ENCODE measurements around the gene KIF13A.
"Not testable (repeated sequence)": the region's sequence is repeated elsewhere in the genome, so short reads cannot be mapped to it uniquely, and the experiment has no call there.

KIF13A gene

DNA sequence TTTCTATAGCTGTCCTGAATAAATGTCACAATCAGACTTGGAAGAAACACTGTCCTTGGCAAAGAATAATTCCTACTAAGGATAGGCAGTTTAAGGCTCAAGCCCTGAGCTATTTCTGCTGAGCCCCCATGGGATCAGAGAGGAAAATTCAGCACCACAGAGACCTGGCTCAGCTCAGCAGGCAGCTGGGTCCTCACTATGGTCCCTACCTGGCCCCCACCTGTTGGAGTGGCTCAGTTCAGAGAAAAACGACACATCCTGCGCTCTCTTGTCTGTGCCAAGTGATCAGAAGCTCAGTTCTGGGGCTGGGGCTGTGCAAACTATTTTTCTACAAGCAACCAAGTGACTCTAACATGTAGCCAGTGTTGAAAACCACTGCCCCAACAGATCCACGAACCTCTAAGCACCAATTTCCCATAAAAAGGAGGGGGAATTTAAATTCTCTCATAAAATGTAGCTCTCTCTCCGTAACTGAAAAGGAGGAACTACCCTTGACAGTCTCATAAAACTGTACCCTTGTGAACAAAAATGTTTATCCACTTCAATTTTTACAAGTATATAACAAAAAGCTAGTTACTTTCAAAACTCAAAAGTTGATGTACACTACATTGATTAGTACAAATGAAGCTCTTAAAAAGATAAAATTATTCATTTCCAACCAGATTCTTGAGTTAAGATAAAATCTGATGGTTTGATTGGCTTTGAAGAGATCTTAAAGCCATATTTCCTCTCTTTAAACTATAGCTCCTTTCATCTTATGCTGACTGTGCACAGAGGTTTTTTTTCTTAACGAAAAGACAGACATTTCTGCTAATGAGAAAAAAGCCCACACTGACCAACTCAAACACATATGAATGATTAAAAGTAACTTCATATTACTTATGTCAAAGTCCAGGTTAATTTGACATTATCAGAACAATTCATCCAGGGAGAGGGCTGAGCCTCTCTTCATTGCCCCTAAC is 52.0 kb downstream of the KIF13A start:
- no peak for DNase-seq (ENCODE audit: extremely low read depth in 1 of 2, low read depth in 1 of 2)

DNA sequence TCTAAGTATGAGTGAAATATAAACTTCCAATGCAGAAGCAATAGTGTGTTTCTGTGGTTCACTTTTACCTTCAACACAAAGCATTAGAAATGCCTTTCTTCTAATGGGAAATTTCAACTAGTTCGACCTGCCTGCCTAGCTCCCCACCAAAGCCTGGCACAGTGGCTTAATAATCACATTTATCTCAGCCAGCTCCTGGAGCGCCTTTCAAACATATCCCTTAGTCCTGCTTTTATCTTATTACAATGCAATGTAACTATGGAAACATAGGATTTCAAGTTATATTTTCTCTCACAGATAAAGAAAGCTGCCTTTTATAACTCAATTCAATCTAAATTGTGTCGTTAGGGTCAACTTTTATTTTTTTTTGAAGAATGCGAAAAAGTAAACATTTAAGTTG is 53.7 kb downstream of the KIF13A start:
- DNase-seq (ENCODE audit: extremely low read depth in 1 of 2, low read depth in 1 of 2), result no peak

- no peak for DNase-seq (ENCODE audit: extremely low read depth in 1 of 2, low read depth in 1 of 2)
Observed at GRCh38 chr6:17932330-17932852, 55.0 kb downstream of the KIF13A start.

GRCh38 chr6:17931227-17931626 is 56.2 kb downstream of the KIF13A start:
- no peak for DNase-seq (ENCODE audit: extremely low read depth in 1 of 2, low read depth in 1 of 2)

GRCh38 chr6:17930321-17930993 is 57.0 kb downstream of the KIF13A start:
- DNase-seq (ENCODE audit: extremely low read depth in 1 of 2, low read depth in 1 of 2), result no peak

GRCh38 chr6:17928514-17929430 is 58.7 kb downstream of the KIF13A start:
- no peak for DNase-seq (ENCODE audit: extremely low read depth in 1 of 2, low read depth in 1 of 2)

- DNase-seq (ENCODE audit: extremely low read depth in 1 of 2, low read depth in 1 of 2), result no peak
Observed at GRCh38 chr6:17927705-17928104, 59.7 kb downstream of the KIF13A start.

DNA sequence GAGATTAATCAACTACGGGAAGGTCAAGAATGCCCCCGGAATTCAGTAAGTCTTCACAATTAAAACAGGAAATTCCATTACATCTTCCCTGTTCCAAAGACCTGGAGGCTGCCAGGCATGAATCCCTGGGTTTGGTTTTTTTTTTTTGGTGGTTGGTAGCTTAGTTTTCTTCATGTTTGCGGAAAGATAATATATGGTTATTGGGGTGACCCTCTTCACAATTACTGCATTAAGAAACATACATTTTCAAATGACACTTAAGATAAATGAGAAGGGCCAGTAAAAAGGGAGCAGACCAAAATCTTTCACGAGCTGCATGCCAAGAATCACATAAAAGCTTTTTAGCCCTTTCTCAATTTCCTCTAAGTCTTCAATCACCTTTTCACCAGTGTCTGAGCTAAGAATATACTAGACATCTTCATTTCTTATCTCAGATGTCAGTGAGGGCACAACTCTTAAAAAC is 64.0 kb downstream of the KIF13A start:
- no peak for DNase-seq (ENCODE audit: extremely low read depth in 1 of 2, low read depth in 1 of 2)

GRCh38 chr6:17921454-17921853 is 66.0 kb downstream of the KIF13A start:
- no peak for DNase-seq (ENCODE audit: extremely low read depth in 1 of 2, low read depth in 1 of 2)

DNA sequence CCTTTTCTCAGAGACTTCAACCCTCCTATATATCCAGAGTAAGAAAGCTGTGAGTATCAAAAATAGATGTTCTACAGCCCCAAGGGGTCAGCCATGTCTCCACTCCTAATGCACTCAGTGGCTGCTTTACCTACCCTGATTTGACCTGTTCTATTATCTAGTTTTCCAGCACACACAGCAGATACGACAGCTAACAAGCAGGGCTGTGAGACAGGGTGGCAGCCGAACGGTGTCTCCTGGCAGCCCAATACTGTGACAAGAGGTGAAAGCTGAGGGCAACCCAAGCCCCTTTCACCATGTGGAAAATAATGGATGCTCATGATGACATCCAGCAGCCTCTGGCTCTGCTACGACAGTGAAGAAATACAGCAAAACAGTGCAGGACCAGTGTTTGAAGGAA is 67.9 kb downstream of the KIF13A start:
- no peak for DNase-seq (ENCODE audit: extremely low read depth in 1 of 2, low read depth in 1 of 2)

GRCh38 chr6:17917837-17918763 is 69.3 kb downstream of the KIF13A start:
- no peak for DNase-seq (ENCODE audit: extremely low read depth in 1 of 2, low read depth in 1 of 2)

DNA sequence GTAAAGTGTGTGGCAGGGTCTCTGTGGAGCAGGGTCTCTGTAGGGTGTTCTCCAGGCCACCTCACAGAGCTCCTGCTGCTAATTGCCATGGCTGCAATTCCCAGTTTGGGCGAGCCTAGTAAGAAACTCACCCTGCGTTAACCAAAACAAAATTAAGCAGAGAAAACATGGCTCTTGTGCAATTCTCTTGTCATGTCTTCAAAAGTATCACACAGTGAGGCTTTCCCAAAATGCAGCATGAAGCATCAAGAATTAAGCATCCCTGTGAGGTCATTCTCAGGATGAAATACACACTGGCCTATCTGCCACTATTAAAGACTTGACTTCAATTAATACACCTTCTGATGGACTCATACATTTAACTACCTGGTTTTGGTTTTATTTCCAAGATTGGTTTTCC is 72.8 kb downstream of the KIF13A start:
- DNase-seq (ENCODE audit: extremely low read depth in 1 of 2, low read depth in 1 of 2), result no peak

- DNase-seq (ENCODE audit: extremely low read depth in 1 of 2, low read depth in 1 of 2), result no peak
Observed at GRCh38 chr6:17912521-17912920, 74.9 kb downstream of the KIF13A start.

DNA sequence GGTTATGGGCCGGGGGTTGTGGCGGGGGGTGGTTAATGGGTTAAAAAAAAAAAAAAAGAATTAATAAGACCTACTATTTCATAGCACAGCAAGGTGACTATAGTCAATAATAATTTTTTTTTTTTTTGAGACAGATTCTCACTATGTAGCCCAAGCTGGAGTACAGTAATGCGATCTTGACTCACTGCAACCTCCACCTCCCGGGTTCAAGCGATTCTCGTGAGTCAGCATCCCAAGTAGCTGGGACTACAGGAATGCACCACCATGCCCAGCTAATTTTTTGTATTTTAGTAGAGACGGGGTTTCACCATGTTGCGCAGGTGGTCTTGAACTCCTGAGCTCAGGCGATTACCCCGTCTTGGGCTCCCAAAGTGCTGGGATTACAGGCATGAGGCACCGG is 75.8 kb downstream of the KIF13A start:
- not testable (repeated sequence) for DNase-seq (ENCODE audit: extremely low read depth in 1 of 2, low read depth in 1 of 2)

GRCh38 chr6:17910189-17910588 is 77.2 kb downstream of the KIF13A start:
- DNase-seq (ENCODE audit: extremely low read depth in 1 of 2, low read depth in 1 of 2), result no peak

DNA sequence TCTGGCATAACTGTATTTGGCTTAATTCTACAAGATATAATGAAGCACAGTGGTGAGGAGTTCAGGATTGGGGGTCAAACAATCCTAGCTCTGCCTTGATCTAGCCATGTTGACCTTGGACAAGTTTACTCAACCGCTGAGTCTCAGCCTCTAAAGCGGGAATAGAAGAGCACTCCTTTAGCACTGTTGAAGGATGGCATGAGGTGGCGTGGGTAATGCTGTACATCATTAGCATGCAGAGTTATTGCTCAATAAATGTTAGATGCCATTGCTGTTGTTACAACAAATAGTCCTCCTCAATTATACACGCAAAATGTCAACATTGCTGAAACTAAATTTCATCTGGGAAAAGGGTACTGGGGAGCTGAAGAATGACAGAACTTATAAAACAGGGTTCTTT is 78.6 kb downstream of the KIF13A start:
- DNase-seq (ENCODE audit: extremely low read depth in 1 of 2, low read depth in 1 of 2), result no peak

DNA sequence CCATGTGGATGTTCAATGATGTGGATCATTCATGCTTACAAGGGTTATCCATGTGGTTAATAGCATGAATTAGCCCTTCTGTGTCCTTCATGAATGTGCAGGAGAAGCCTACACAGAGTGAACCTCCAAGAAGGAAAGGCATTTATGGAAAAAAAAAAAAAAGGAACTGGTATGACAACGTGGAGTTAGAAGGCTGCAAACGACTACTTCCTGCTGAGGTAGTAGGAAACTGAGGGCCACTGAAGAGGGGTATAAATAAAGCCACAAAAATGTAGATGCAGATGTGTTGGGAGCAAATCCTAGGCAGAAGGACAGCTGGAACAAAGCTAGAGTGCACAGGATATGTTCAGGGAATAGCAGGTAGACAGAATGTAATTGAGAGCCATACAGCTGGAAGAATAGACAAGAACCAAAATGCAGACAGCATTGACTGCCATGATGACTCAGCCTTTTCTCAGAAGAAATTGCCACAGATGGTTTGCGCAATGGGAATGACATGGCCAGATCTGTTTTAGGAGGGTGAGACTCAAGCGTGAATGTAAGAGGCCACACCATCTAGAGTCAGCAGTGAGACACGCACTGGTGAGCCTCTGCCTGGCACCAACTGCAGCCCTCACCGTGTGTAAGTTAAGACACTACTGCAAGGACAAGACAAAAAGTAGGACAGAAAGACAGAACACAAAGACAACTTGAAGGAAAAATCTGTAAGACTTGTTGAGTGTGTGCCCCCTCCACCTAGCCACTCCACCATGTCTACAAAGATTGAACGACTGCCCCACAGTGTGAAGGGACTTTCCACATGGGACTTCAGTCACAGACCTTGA is 79.8 kb downstream of the KIF13A start:
- DNase-seq (ENCODE audit: extremely low read depth in 1 of 2, low read depth in 1 of 2), result no peak

GRCh38 chr6:17905611-17906592 is 81.5 kb downstream of the KIF13A start:
- DNase-seq (ENCODE audit: extremely low read depth in 1 of 2, low read depth in 1 of 2), result no peak
